H9 (cell line): ENCODE measurements around the gene OR5K2. TPM values are rescaled to one million over a fixed set of nuclear protein-coding genes. Genes with fewer than 3 reads are reported as not detected.

ENCODE experiments used
- DNase-seq: peaks from one replicate; pipeline ENCODE4 v3.0.0-alpha.2; 2017
- H2AFZ ChIP-seq: one replicate; pipeline ENCODE4 v1.6.1; 2013; ENCODE audit warnings: mild to moderate bottlenecking, low read length, control low read depth, moderate library complexity
- H2AK5ac ChIP-seq: 2 replicates; pipeline ENCODE4 v1.6.1; 2013; ENCODE audit warnings: low read length, control low read depth, mixed read lengths; ENCODE audit not compliant: insufficient read length
- H2BK120ac ChIP-seq: one replicate; pipeline ENCODE4 v1.6.1; 2013; ENCODE audit warnings: low read depth, mild to moderate bottlenecking, low read length, control low read depth, inconsistent platforms; ENCODE audit not compliant: poor library complexity, severe bottlenecking
- H2BK12ac ChIP-seq: 2 replicates; pipeline ENCODE4 v1.6.1; 2013; ENCODE audit warnings: low read length, control low read depth, mixed read lengths, low read depth; ENCODE audit not compliant: insufficient read length
- H2BK15ac ChIP-seq: 2 replicates; pipeline ENCODE4 v1.6.1; 2013; ENCODE audit warnings: low read depth, low read length, control low read depth
- H2BK20ac ChIP-seq: one replicate; pipeline ENCODE4 v1.6.1; 2013; ENCODE audit warnings: low read depth, mild to moderate bottlenecking, low read length, control low read depth, inconsistent platforms; ENCODE audit not compliant: poor library complexity, severe bottlenecking
- H2BK5ac ChIP-seq: 2 replicates; pipeline ENCODE4 v1.6.1; 2013; ENCODE audit warnings: low read length, control low read depth, mixed read lengths; ENCODE audit not compliant: insufficient read length
- H3K14ac ChIP-seq: 2 replicates; pipeline ENCODE4 v1.6.1; 2013; ENCODE audit warnings: low read length, control low read depth; ENCODE audit not compliant: insufficient read depth
- H3K18ac ChIP-seq: 2 replicates; pipeline ENCODE4 v1.6.1; 2013; ENCODE audit warnings: low read depth, mild to moderate bottlenecking, mixed read lengths, low read length, control low read depth; ENCODE audit not compliant: insufficient read length
- H3K23ac ChIP-seq: 2 replicates; pipeline ENCODE4 v1.6.1; 2013; ENCODE audit warnings: low read length, control low read depth, mixed read lengths, low read depth; ENCODE audit not compliant: insufficient read length
- H3K23me2 ChIP-seq: 2 replicates; pipeline ENCODE4 v1.6.1; 2013; ENCODE audit warnings: low read depth, mild to moderate bottlenecking, mixed read lengths, low read length, control low read depth; ENCODE audit not compliant: insufficient read length, poor library complexity, severe bottlenecking
- H3K27ac ChIP-seq: 2 replicates; pipeline ENCODE4 v1.5.1; 2013; ENCODE audit warnings: low read length, control low read depth, mixed read lengths, low read depth; ENCODE audit not compliant: insufficient read length
- H3K27me3 ChIP-seq: 2 replicates; pipeline ENCODE4 v1.6.1; 2013; ENCODE audit warnings: low read length, control low read depth, inconsistent platforms; ENCODE audit not compliant: insufficient read depth
- H3K4ac ChIP-seq: 2 replicates; pipeline ENCODE4 v1.6.1; 2013; ENCODE audit warnings: low read depth, mild to moderate bottlenecking, control low read depth, inconsistent platforms, low read length, moderate library complexity
- H3K4me1 ChIP-seq: 2 replicates; pipeline ENCODE4 v1.6.1; 2013; ENCODE audit warnings: low read length, control low read depth, inconsistent platforms; ENCODE audit not compliant: insufficient read depth
- H3K4me2 ChIP-seq: 2 replicates; pipeline ENCODE4 v1.6.1; 2013; ENCODE audit warnings: low read length, control low read depth, mixed read lengths; ENCODE audit not compliant: insufficient read length, insufficient read depth
- H3K56ac ChIP-seq: 2 replicates; pipeline ENCODE4 v1.6.1; 2013; ENCODE audit warnings: low read depth, mild to moderate bottlenecking, mixed read lengths, low read length, control low read depth; ENCODE audit not compliant: insufficient read length
- H3K79me1 ChIP-seq: 2 replicates; pipeline ENCODE4 v1.6.1; 2013; ENCODE audit warnings: low read depth, mild to moderate bottlenecking, moderate library complexity, low read length, control low read depth, inconsistent platforms; ENCODE audit not compliant: insufficient read depth, poor library complexity, severe bottlenecking
- H3K79me2 ChIP-seq: 2 replicates; pipeline ENCODE4 v1.6.1; 2013; ENCODE audit warnings: low read length, control low read depth, inconsistent platforms; ENCODE audit not compliant: insufficient read depth
- H3K9ac ChIP-seq: 2 replicates; pipeline ENCODE4 v1.6.1; 2013; ENCODE audit warnings: low read length, control low read depth, mixed read lengths; ENCODE audit not compliant: insufficient read length; ENCODE audit errors: extremely low read depth
- H3K9me3 ChIP-seq: one replicate; pipeline ENCODE4 v1.6.1; 2013; ENCODE audit warnings: low read depth, low read length, inconsistent platforms; ENCODE audit not compliant: control insufficient read depth
- H3T11ph ChIP-seq: one replicate; pipeline ENCODE4 v1.6.1; 2013; ENCODE audit warnings: mild to moderate bottlenecking, low read length, control low read depth, inconsistent platforms
- H4K20me1 ChIP-seq: one replicate; pipeline ENCODE4 v1.6.1; 2013; ENCODE audit not compliant: control insufficient read depth, insufficient read length, insufficient read depth
- H4K5ac ChIP-seq: 2 replicates; pipeline ENCODE4 v1.6.1; 2013; ENCODE audit warnings: low read depth, mild to moderate bottlenecking, mixed read lengths, low read length, control low read depth; ENCODE audit not compliant: insufficient read length
- H4K8ac ChIP-seq: replicated peaks from 2 replicates; pipeline ENCODE4 v1.6.1; 2013; ENCODE audit warnings: low read length, control low read depth, mixed read lengths, low read depth; ENCODE audit not compliant: insufficient read length
- H4K91ac ChIP-seq: 2 replicates; pipeline ENCODE4 v1.6.1; 2013; ENCODE audit warnings: low read depth, mild to moderate bottlenecking, moderate library complexity, mixed read lengths, low read length, control low read depth; ENCODE audit not compliant: insufficient read length
- H3K27ac Mint-ChIP-seq, 3 experiments: 2 replicates in 2 of 3; 3 replicates in 1 of 3; pipeline ENCODE4 v1.8.0; 2020 to 2021; ENCODE audit warnings: mixed read lengths in 3 of 3, mild to moderate bottlenecking in 1 of 3, moderate library complexity in 1 of 3
- H3K27me3 Mint-ChIP-seq: 2 replicates; pipeline ENCODE4 v1.8.0; 2021; ENCODE audit warnings: low read depth, mild to moderate bottlenecking, moderate library complexity, mixed read lengths
- H3K36me3 Mint-ChIP-seq, 3 experiments: 2 replicates in 2 of 3; 3 replicates in 1 of 3; pipeline ENCODE4 v1.8.0; 2020 to 2021; ENCODE audit warnings: low read depth in 3 of 3, mixed read lengths in 3 of 3; ENCODE audit not compliant: insufficient read depth in 1 of 3
- H3K4me1 Mint-ChIP-seq, 2 experiments: 2 replicates each; pipeline ENCODE4 v1.8.0; 2020; ENCODE audit warnings: mixed read lengths in 2 of 2
- H3K4me3 Mint-ChIP-seq, 2 experiments: 2 replicates in 1 of 2; 3 replicates in 1 of 2; pipeline ENCODE4 v1.8.0; 2020 to 2021; ENCODE audit warnings: mild to moderate bottlenecking in 2 of 2, mixed read lengths in 2 of 2, moderate library complexity in 1 of 2
- H3K9me3 Mint-ChIP-seq, 2 experiments: 2 replicates in 1 of 2; 3 replicates in 1 of 2; pipeline ENCODE4 v1.8.0; 2020; ENCODE audit warnings: mild to moderate bottlenecking in 2 of 2, mixed read lengths in 2 of 2, moderate library complexity in 1 of 2
- WGBS: extraction: QIAGEN DNeasy Blood & Tissue Kit; methylation state at CpG from one replicate; pipeline ENCODE4 v1.1.7; 2013; ENCODE audit warnings: missing lambda C conversion rate, low lambda C conversion rate, mixed read lengths; ENCODE audit not compliant: insufficient read length; ENCODE audit errors: extremely low coverage; 5-methylcytosine and 5-hydroxymethylcytosine counted together
- total RNA-seq: library from RNA; stranded (reverse); gene quantifications from 2 replicates; pipeline ENCODE4 v1.2.1, GENCODE V29; 2021
- TF ChIP-seq, protein P1 (sequence below): fragments of 200-600 bp; sonication (generic); conservative IDR thresholded peaks from 3 replicates; pipeline ENCODE4 v1.8.0; 2021; ENCODE audit warnings: antibody characterized with exemption, mild to moderate bottlenecking

Gene OR5K2
- total RNA-seq, 1 experiment from 2014 or later, result not detected

DNA sequence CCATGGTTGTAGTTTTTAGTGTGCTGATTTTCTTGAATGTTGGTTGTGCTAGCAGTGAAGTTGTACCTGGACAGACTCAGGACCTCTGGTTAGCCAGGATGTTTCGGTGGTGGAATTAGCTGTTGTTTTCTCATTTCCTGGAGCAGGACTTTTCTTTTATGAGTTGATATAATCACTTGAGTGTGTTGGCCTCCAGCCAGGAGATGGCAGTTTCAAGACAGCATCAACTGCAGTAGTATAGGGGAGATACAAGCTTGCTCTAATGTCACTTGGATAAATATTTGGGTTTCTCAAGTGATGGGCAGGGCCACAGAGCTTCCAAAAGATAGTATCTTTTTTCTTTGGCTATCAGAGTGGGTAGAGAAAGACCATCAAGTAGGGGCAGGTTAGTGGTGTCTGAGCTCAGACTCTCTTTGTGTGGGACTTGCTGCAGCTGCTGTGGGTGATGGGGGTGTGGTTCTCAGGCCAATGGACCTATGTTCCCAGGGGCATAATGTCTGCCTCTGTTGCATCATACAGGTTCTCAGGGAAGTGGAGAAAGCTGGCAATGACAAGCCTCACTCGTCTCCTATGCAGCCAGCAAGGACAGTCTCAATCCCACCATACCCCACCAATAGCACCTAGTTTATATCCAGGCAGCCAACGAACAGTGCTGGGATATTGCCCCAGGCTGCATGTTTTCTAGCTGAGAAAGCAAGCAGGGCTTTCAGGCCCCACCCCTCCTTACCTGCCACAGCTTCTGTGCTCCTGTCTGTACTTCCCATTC lies 14.6 kb upstream of the OR5K2 start:
- Mint-ChIP-seq H3K36me3 (no peaks in the 10 kb centered on the region; a peak in 2 of 7 replicates), H3K27me3 (no peaks in the 10 kb centered on the region), H3K4me1 (peaks cover 0 to 2% of the 10 kb centered on the region in 2 experiments; a peak in 1 of 4 replicates), H3K4me3 (no peak overlapping the region), H3K9me3 (peaks cover 21 to 22% of the 10 kb centered on the region in 2 experiments), H3K27ac (peak overlapping the region in 1 of 3 experiments; percentile 22; a peak in 1 of 7 replicates)
- Histone ChIP-seq H3K27me3 (no peaks in the 10 kb centered on the region), H3K4me2 (no peak overlapping the region), H2AFZ (no peak overlapping the region), H3K27ac (no peak overlapping the region), H2BK15ac (no peak overlapping the region), H3K23ac (no peak overlapping the region), H4K8ac (no peak overlapping the region), H2BK5ac (no peak overlapping the region), H2BK20ac (no peak overlapping the region), H3K79me1 (no peaks in the 10 kb centered on the region), H3K9ac (no peak overlapping the region), H2AK5ac (no peak overlapping the region), H3T11ph (no peak overlapping the region), H2BK12ac (no peak overlapping the region), H4K91ac (no peak overlapping the region), H3K56ac (no peak overlapping the region), H3K14ac (no peak overlapping the region; the same call in 1 of the 2 replicates), H3K79me2 (no peaks in the 10 kb centered on the region), H4K20me1 (no peaks in the 10 kb centered on the region), H3K23me2 (no peaks in the 10 kb centered on the region), H3K9me3 (no peaks in the 10 kb centered on the region), H3K4ac (no peak overlapping the region), H4K5ac (no peak overlapping the region), H3K4me1 (no peaks in the 10 kb centered on the region), H3K18ac (no peak overlapping the region), H2BK120ac (no peak overlapping the region)
- WGBS, result no CpG with 5 or more reads among the region's 3 CpGs
- TF ChIP-seq, protein P1, sequence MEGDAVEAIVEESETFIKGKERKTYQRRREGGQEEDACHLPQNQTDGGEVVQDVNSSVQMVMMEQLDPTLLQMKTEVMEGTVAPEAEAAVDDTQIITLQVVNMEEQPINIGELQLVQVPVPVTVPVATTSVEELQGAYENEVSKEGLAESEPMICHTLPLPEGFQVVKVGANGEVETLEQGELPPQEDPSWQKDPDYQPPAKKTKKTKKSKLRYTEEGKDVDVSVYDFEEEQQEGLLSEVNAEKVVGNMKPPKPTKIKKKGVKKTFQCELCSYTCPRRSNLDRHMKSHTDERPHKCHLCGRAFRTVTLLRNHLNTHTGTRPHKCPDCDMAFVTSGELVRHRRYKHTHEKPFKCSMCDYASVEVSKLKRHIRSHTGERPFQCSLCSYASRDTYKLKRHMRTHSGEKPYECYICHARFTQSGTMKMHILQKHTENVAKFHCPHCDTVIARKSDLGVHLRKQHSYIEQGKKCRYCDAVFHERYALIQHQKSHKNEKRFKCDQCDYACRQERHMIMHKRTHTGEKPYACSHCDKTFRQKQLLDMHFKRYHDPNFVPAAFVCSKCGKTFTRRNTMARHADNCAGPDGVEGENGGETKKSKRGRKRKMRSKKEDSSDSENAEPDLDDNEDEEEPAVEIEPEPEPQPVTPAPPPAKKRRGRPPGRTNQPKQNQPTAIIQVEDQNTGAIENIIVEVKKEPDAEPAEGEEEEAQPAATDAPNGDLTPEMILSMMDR, result no peak
- DNase-seq, result no peak
